NCI-H1092 treated with DMSO at 0.1 percent for 48 hours (cell line): ENCODE results near the gene HEMGN.

Source experiments
- DNase-seq: peaks from one replicate; lab custom pipeline; 2025; lab: John Stamatoyannopoulos, UW

Gene HEMGN

DNA sequence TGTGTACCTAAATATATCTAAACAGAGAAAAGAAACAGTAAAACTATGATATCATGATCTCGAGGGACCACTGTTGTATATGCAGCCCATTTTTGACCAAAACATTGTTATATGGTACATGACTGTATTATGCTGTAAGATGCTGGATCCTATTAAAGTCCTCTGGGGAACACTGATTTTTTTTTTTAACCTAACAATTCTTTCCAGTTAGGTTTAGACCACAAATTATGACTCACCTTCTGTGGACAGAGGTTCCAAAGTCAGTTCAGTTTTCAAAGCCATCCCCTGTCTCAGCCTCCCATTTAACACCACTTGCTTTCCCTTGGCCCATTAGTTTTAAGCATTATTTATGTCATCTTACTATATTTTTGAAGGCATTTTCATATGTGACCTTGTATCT is 42.8 kb downstream of the HEMGN start:
- no peak for DNase-seq

DNA sequence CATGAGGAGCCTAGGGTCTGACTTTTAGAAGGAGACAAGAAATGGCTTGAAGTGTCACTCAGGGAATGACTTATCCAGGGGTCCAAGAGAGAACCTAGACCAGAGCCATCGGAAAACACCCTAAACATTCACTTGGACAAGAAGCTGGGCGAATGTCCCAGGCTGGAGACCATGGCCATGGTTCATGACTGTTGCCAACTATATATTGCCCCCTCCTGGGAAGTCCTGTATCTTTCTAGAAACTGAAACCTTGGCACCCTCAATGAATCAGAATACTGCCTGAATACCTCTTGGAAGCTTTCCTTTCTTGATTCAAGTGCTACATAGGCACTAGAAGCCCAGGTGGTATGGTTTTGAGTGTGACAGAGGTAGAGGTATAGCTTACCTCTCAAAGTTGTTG is 45.6 kb downstream of the HEMGN start:
- DNase-seq: no peak

DNA sequence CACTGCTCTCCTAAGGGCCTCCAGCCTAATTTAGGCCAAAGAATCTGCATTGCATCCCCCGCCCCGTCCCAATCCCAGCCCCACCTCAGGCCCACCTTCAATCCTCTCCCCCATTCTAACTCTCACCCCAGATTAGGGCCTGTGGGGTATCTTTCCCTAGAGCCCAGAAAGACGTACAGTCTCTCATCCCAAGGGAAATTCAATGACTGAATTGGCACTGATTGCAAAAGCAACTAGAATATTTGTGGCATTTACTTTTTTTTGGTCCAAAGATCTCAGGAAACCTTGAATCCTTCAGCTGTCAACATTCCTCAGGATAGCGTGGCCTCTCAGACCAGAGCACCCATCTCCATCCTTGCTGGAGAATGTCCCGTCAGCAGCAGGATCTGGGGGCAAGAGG is 46.2 kb downstream of the HEMGN start:
- DNase-seq: no peak

DNA sequence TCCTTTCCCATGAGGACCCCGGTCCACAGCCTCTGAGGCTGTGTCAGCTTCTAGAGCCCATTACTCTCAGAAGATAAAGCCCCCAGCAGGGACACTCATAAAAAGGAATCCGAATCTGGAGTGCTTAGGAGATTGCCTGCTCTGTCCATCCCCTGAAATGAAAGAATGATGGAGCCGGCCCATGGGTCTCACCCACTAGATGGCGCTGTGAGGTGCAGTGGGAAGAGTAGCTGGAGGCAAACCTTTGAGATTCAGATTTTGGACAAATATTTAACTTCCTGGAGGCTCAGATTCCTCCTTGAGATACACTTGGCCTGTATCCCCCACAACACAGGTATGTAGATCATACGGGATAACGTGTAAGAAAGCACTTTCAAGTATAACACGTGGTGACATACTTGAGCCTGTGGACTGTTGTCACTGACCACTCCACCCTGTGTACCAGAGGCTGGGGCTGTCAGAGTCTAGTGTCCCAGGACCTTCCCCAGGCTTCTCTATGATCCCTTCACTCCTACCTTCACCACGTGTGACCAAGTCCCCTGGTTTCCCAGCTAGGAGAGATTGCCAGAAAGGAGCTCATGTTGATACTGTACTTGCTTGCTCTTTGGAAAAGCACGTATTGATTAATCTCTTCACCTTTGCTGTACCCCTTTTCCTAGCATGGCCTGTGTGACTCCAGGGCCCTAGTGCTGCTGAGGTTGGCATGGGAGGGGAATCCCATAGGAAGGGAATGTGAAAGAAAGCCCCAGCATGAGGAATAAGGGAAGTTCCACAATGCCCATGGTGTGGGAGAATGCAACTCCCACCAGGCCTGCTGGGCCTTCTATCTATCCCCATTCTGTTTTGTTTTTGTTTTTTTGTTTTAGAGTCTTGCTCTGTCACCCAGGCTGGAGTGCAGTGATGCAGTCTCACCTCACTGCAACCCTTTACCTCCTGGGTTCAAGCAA is 47.8 kb downstream of the HEMGN start:
- no peak for DNase-seq

DNA sequence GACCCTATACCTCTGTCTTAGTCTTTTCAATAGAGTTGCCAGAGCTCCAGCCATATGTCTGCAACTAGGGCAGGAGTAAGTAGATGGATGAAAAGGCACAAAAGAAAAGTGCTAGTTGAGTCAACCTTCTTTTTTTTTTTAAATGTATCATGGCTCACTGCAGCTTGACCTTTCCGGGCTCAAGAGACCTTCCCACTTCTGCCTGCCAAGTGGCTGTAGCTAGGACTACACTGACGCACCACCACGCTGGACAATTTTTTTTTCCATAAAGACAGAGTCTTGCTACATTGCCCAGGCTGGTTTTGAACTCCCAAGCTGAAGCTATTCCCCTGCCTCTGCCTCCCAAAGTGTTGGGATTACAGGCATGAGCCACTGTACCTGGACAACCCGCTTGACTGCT is 57.6 kb downstream of the HEMGN start:
- DNase-seq: no peak
